BJ (cell line): Measurements from ENCODE around the gene CDCP2. TPM values are rescaled to one million over a fixed set of nuclear protein-coding genes. Genes with fewer than 3 reads are reported as not detected.

Source experiments
- CTCF ChIA-PET: fragments of 350-600 bp; formaldehyde crosslinking; extraction: SDS; loops from one replicate; lab custom pipeline; 2021; ENCODE audit warnings: antibody characterized with exemption, inconsistent platforms; lab: Yijun Ruan, JAX
- POLR2A ChIA-PET: fragments of 300-600 bp; sonication (Branson Sonifier 250); formaldehyde crosslinking; extraction: SDS; loops from one replicate; lab custom pipeline; 2021; ENCODE audit warnings: antibody characterized with exemption; lab: Charles Lee
- DNase-seq: peaks from one replicate; pipeline ENCODE4 v3.0.0-alpha.2; 2011; ENCODE audit warnings: low read depth
- H3K27me3 ChIP-seq: 2 replicates; pipeline ENCODE4 v1.6.0; 2011; ENCODE audit warnings: low read length; ENCODE audit not compliant: control insufficient read depth, insufficient read depth
- H3K36me3 ChIP-seq: 2 replicates; pipeline ENCODE4 v1.5.1; 2011; ENCODE audit warnings: low read length; ENCODE audit not compliant: control insufficient read depth, insufficient read depth
- H3K4me3 ChIP-seq: 2 replicates; pipeline ENCODE4 v1.5.1; 2011; ENCODE audit warnings: low read depth, mild to moderate bottlenecking, control low read depth, low read length
- polyA plus RNA-seq: library from polyadenylated mRNA; depleted of rRNA; stranded (reverse); fragments of >200 nt; gene quantifications from 2 replicates; pipeline ENCODE4 v1.2.3, GENCODE V29; 2011
- TF ChIP-seq, protein P1 (sequence below): IDR thresholded peaks from 2 replicates; pipeline ENCODE4 v1.5.1; 2011; ENCODE audit warnings: low read depth, mild to moderate bottlenecking, control low read depth, inconsistent platforms, low read length, moderate library complexity; ENCODE audit not compliant: insufficient read depth

The CDCP2 gene
- polyA plus RNA-seq, 1 experiment = not detected

GRCh38 chr1:54149734-54150133, 3.1 kb downstream of the CDCP2 start:
- no peak overlapping the region for H3K4me3 ChIP-seq
- TF ChIP-seq, protein P1, sequence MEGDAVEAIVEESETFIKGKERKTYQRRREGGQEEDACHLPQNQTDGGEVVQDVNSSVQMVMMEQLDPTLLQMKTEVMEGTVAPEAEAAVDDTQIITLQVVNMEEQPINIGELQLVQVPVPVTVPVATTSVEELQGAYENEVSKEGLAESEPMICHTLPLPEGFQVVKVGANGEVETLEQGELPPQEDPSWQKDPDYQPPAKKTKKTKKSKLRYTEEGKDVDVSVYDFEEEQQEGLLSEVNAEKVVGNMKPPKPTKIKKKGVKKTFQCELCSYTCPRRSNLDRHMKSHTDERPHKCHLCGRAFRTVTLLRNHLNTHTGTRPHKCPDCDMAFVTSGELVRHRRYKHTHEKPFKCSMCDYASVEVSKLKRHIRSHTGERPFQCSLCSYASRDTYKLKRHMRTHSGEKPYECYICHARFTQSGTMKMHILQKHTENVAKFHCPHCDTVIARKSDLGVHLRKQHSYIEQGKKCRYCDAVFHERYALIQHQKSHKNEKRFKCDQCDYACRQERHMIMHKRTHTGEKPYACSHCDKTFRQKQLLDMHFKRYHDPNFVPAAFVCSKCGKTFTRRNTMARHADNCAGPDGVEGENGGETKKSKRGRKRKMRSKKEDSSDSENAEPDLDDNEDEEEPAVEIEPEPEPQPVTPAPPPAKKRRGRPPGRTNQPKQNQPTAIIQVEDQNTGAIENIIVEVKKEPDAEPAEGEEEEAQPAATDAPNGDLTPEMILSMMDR = no peak
- no peak for DNase-seq
- no peaks in the 10 kb centered on the region for H3K27me3 ChIP-seq
- no peaks in the 10 kb centered on the region for H3K36me3 ChIP-seq
- POLR2A ChIA-PET = no interaction called here
- CTCF ChIA-PET = interaction anchor here (1.1 kb wide), 1 partner anchor 25 kb away, joined by 3 read pairs; no protein-coding TSS in a partner anchor

DNA sequence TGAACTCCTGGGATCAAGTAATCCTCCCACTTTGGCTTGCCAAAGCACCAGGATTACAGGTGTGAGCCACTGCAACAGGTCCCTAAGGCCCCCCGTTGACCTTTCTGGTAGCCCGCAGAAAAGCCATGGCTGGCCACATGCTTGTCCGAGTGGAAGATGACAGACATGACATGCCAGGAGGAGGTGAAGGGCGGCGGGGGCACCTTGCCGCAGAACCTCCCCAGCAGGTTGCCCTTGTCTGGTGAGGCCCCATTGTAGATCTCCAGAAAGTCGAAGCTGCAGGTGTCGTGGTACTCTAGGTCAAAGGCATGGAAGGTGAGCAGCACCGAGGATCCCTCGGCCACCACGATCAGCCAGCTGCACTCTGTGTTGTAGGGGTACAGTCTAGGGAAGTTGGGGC, 8.4 kb downstream of the CDCP2 start:
- Histone ChIP-seq H3K4me3 (no peak overlapping the region), H3K27me3 (no peaks in the 10 kb centered on the region; the same call in 1 of the 2 replicates), H3K36me3 (no peaks in the 10 kb centered on the region)
- DNase-seq = no peak
- ChIA-PET CTCF (no interaction called here), POLR2A (no interaction called here)
- TF ChIP-seq, protein P1 = no peak

- Histone ChIP-seq H3K36me3 (no peaks in the 10 kb centered on the region), H3K27me3 (no peaks in the 10 kb centered on the region; the same call in 1 of the 2 replicates), H3K4me3 (no peak overlapping the region)
- CTCF ChIA-PET = no interaction called here
- POLR2A ChIA-PET = no interaction called here
- TF ChIP-seq, protein P1 = no peak
- DNase-seq = no peak
Measured at GRCh38 chr1:54142146-54142900, 10.5 kb downstream of the CDCP2 start.

DNA sequence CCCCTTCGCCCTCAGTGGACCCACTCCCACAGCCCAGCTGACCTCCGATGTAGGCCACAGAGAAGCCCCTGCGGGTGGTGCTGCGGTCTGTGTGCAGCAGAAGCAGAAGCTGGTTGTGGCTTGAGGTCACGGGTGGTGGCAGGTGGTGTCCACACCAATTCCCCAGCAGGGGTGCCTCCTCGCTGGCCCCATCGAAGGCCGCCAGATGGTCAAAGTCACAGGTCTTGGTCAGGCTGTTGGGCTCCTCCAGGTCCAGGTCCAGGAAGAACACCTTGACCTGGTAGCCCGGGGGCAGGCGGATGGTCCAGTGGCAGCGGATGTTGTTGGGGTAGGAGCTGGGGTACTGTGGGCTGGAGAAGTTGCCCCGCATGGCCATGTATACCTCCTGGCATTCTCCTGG, 13.1 kb downstream of the CDCP2 start:
- Histone ChIP-seq H3K36me3 (no peaks in the 10 kb centered on the region), H3K4me3 (no peak overlapping the region), H3K27me3 (no peaks in the 10 kb centered on the region; the same call in 1 of the 2 replicates)
- CTCF ChIA-PET = no interaction called here
- POLR2A ChIA-PET = no interaction called here
- DNase-seq = no peak
- TF ChIP-seq, protein P1 = no peak

DNA sequence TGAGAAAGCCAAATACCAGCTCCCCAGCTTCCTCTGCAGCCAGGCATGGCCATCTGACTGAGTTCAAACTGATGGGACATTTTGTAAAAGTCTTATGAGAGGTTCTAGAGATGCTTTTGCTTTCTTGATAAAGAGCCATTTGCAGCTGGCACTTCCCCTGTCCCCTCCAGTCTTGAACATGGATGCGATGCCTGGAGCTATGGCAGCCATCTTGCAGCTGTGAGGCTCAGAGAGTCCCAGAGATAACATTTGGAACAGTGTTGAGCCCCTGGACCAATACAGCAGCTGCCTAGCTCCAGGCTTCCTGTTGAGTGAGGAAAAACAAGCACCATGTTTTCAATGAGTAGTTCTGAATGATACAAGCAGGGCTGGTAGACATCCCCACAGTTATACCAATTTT, 13.8 kb downstream of the CDCP2 start:
- CTCF ChIA-PET = interaction anchor here (0.9 to 1.7 kb wide), 2 partner anchors 13 to 16 kb away, joined by 4 read pairs; no protein-coding TSS in a partner anchor
- TF ChIP-seq, protein P1 = no peak
- Histone ChIP-seq H3K36me3 (no peaks in the 10 kb centered on the region), H3K4me3 (no peak overlapping the region), H3K27me3 (peaks cover 2% of the 10 kb centered on the region; the same call in 1 of the 2 replicates)
- DNase-seq = no peak
- POLR2A ChIA-PET = interaction anchor here (0.6 kb wide), 1 partner anchor 186 kb away, joined by 4 read pairs; no protein-coding TSS in a partner anchor
